WTC11 (cell line): ENCODE measurements around the gene TMTC1. TPM values are rescaled to one million over a fixed set of nuclear protein-coding genes. Genes with fewer than 3 reads are reported as not detected.

ENCODE experiments used
- ATAC-seq: fragments of 200-7000 bp; cut with Tn5 transposase; 2 replicates; pipeline ENCODE4 v1.10.0; 2021; ENCODE audit warnings: mild to moderate bottlenecking, moderate library complexity
- CTCF ChIA-PET: fragments of 300-600 bp; sonication (Branson Sonifier 250); formaldehyde crosslinking; loops from one replicate; lab custom pipeline; 2021; ENCODE audit warnings: antibody characterized with exemption; lab: Charles Lee
- POLR2A ChIA-PET: fragments of 350-600 bp; sonication (Branson Sonifier 250); formaldehyde crosslinking; loops from one replicate; lab custom pipeline; 2021; ENCODE audit warnings: antibody characterized with exemption; lab: Charles Lee
- DNase-seq: peaks from one replicate; pipeline ENCODE4 v3.0.0; 2021; ENCODE audit warnings: low spot score
- H3K27ac Mint-ChIP-seq: 2 replicates; pipeline ENCODE4 v1.8.0; 2021; ENCODE audit warnings: mixed read lengths
- H3K27me3 Mint-ChIP-seq: 2 replicates; pipeline ENCODE4 v1.8.0; 2021; ENCODE audit warnings: low read depth, mild to moderate bottlenecking, moderate library complexity, mixed read lengths
- H3K36me3 Mint-ChIP-seq: 2 replicates; pipeline ENCODE4 v1.8.0; 2021; ENCODE audit warnings: mixed read lengths
- H3K4me1 Mint-ChIP-seq: 2 replicates; pipeline ENCODE4 v1.8.0; 2022; ENCODE audit warnings: mixed read lengths
- H3K4me3 Mint-ChIP-seq: 2 replicates; pipeline ENCODE4 v1.8.0; 2021; ENCODE audit warnings: mild to moderate bottlenecking, moderate library complexity, mixed read lengths
- H3K9me3 Mint-ChIP-seq: 2 replicates; pipeline ENCODE4 v1.8.0; 2021; ENCODE audit warnings: mixed read lengths
- ATF1 ChIP-seq: sonication (generic); formaldehyde crosslinking; IDR thresholded peaks from 2 replicates; pipeline ENCODE4 v1.8.1; 2023; ENCODE audit warnings: mild to moderate bottlenecking, moderate library complexity, missing genetic modification reagents
- CBFB ChIP-seq: sonication (generic); formaldehyde crosslinking; IDR thresholded peaks from 2 replicates; pipeline ENCODE4 v1.8.1; 2022; ENCODE audit warnings: mild to moderate bottlenecking, low read depth, missing genetic modification reagents
- FOXP1 ChIP-seq: sonication (generic); formaldehyde crosslinking; IDR thresholded peaks from 2 replicates; pipeline ENCODE4 v1.8.0; 2022; ENCODE audit warnings: missing genetic modification reagents, mild to moderate bottlenecking, moderate library complexity, borderline replicate concordance
- NR1H2 ChIP-seq: sonication (generic); formaldehyde crosslinking; IDR thresholded peaks from 2 replicates; pipeline ENCODE4 v1.9.0; 2021; ENCODE audit warnings: mild to moderate bottlenecking, moderate library complexity, missing genetic modification reagents
- RORB ChIP-seq: fragments of 250-450 bp; sonication (Bioruptor Pico); IDR thresholded peaks from 2 replicates; pipeline ENCODE4 v1.9.0; 2021; ENCODE audit warnings: mild to moderate bottlenecking
- TEAD1 ChIP-seq: sonication (generic); formaldehyde crosslinking; IDR thresholded peaks from 2 replicates; pipeline ENCODE4 v1.8.0; 2022; ENCODE audit warnings: mild to moderate bottlenecking, missing genetic modification reagents
- total RNA-seq: library from RNA; stranded (reverse); gene quantifications from 3 replicates; pipeline ENCODE4 v1.2.3, GENCODE V29; 2021
- TF ChIP-seq, protein P1 (sequence below): sonication (generic); formaldehyde crosslinking; IDR thresholded peaks from 2 replicates; pipeline ENCODE4 v1.8.0; 2022; ENCODE audit warnings: mild to moderate bottlenecking, missing genetic modification reagents
- TF ChIP-seq, protein P2 (sequence below): sonication (generic); formaldehyde crosslinking; IDR thresholded peaks from 2 replicates; pipeline ENCODE4 v1.8.0; 2023; ENCODE audit warnings: missing genetic modification reagents, mild to moderate bottlenecking, borderline replicate concordance
- TF ChIP-seq, protein P3 (sequence below): sonication (generic); formaldehyde crosslinking; IDR thresholded peaks from 2 replicates; pipeline ENCODE4 v1.8.1; 2023; ENCODE audit warnings: mild to moderate bottlenecking, missing genetic modification reagents, borderline replicate concordance
- TF ChIP-seq, protein P4 (sequence below): fragments of 250-450 bp; sonication (Bioruptor Pico); IDR thresholded peaks from 2 replicates; pipeline ENCODE4 v1.9.0; 2021; ENCODE audit warnings: mild to moderate bottlenecking
- TF ChIP-seq, protein P5 (sequence below): sonication (generic); formaldehyde crosslinking; IDR thresholded peaks from 2 replicates; pipeline ENCODE4 v1.8.1; 2023; ENCODE audit warnings: mild to moderate bottlenecking, missing genetic modification reagents, moderate library complexity
- TF ChIP-seq, protein P6 (sequence below): sonication (generic); formaldehyde crosslinking; IDR thresholded peaks from 2 replicates; pipeline ENCODE4 v1.8.0; 2022; ENCODE audit warnings: mild to moderate bottlenecking, missing genetic modification reagents
- TF ChIP-seq, protein P7 (sequence below): sonication (generic); formaldehyde crosslinking; IDR thresholded peaks from 2 replicates; pipeline ENCODE4 v1.8.1; 2022; ENCODE audit warnings: low read depth, missing genetic modification reagents, borderline replicate concordance

TMTC1 gene
- total RNA-seq, 1 experiment from 2014 or later, result 17.3 TPM

DNA sequence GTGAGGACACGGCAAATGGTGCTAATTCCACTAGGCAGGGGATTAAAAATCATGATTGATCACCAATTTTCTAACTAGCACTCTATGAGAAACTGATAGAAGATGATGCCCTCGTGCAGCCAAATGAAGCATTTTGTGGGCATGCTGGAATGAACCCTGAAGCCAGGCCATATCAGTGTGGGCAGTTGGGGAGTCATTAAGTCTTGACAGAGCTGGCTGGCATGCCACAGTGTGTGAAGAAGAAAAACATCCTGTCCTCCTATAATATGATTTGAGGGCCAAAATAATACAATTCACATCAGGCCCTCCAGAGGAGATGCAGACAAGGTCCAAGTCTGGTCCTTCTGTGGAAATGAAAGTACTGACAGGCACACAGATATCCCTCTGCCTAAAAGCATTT, 107.1 kb downstream of the TMTC1 start (continued):
- TF ChIP-seq, protein P1, sequence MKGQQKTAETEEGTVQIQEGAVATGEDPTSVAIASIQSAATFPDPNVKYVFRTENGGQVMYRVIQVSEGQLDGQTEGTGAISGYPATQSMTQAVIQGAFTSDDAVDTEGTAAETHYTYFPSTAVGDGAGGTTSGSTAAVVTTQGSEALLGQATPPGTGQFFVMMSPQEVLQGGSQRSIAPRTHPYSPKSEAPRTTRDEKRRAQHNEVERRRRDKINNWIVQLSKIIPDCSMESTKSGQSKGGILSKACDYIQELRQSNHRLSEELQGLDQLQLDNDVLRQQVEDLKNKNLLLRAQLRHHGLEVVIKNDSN (CRISPR knock-in tag), result no peak
- TF ChIP-seq, protein P2, sequence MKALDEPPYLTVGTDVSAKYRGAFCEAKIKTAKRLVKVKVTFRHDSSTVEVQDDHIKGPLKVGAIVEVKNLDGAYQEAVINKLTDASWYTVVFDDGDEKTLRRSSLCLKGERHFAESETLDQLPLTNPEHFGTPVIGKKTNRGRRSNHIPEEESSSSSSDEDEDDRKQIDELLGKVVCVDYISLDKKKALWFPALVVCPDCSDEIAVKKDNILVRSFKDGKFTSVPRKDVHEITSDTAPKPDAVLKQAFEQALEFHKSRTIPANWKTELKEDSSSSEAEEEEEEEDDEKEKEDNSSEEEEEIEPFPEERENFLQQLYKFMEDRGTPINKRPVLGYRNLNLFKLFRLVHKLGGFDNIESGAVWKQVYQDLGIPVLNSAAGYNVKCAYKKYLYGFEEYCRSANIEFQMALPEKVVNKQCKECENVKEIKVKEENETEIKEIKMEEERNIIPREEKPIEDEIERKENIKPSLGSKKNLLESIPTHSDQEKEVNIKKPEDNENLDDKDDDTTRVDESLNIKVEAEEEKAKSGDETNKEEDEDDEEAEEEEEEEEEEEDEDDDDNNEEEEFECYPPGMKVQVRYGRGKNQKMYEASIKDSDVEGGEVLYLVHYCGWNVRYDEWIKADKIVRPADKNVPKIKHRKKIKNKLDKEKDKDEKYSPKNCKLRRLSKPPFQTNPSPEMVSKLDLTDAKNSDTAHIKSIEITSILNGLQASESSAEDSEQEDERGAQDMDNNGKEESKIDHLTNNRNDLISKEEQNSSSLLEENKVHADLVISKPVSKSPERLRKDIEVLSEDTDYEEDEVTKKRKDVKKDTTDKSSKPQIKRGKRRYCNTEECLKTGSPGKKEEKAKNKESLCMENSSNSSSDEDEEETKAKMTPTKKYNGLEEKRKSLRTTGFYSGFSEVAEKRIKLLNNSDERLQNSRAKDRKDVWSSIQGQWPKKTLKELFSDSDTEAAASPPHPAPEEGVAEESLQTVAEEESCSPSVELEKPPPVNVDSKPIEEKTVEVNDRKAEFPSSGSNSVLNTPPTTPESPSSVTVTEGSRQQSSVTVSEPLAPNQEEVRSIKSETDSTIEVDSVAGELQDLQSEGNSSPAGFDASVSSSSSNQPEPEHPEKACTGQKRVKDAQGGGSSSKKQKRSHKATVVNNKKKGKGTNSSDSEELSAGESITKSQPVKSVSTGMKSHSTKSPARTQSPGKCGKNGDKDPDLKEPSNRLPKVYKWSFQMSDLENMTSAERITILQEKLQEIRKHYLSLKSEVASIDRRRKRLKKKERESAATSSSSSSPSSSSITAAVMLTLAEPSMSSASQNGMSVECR (CRISPR knock-in tag), result no peak
- TF ChIP-seq CBFB (CRISPR knock-in tag) (no peak), NR1H2 (no peak), RORB (CRISPR knock-in tag) (no peak), ATF1 (CRISPR knock-in tag) (no peak)
- TF ChIP-seq, protein P3, sequence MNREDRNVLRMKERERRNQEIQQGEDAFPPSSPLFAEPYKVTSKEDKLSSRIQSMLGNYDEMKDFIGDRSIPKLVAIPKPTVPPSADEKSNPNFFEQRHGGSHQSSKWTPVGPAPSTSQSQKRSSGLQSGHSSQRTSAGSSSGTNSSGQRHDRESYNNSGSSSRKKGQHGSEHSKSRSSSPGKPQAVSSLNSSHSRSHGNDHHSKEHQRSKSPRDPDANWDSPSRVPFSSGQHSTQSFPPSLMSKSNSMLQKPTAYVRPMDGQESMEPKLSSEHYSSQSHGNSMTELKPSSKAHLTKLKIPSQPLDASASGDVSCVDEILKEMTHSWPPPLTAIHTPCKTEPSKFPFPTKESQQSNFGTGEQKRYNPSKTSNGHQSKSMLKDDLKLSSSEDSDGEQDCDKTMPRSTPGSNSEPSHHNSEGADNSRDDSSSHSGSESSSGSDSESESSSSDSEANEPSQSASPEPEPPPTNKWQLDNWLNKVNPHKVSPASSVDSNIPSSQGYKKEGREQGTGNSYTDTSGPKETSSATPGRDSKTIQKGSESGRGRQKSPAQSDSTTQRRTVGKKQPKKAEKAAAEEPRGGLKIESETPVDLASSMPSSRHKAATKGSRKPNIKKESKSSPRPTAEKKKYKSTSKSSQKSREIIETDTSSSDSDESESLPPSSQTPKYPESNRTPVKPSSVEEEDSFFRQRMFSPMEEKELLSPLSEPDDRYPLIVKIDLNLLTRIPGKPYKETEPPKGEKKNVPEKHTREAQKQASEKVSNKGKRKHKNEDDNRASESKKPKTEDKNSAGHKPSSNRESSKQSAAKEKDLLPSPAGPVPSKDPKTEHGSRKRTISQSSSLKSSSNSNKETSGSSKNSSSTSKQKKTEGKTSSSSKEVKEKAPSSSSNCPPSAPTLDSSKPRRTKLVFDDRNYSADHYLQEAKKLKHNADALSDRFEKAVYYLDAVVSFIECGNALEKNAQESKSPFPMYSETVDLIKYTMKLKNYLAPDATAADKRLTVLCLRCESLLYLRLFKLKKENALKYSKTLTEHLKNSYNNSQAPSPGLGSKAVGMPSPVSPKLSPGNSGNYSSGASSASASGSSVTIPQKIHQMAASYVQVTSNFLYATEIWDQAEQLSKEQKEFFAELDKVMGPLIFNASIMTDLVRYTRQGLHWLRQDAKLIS (CRISPR knock-in tag), result no peak

DNA sequence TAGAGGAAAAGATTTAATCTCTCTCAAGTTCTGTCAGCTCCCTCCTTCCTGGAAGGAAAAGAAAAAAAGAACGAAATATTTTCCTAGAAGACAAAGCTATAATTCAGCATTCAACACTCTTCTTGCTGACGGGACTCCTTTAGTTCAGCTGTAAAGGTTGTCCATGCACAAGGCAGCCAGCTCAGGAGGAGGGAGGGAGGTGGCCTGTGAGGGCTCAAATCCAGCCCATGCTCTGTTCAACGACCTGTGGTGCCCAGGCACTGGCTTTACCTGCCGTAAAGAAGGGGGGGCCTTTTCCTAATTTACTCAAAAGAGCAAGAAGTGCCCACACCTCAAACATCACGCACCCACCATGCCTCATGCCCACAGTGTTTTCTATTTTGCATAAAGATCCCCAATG, 109.3 kb downstream of the TMTC1 start:
- POLR2A ChIA-PET, result no interaction called here
- ATAC-seq, result no peak
- peaks cover 14% of the 10 kb centered on the region for H3K4me1 Mint-ChIP-seq

DNA sequence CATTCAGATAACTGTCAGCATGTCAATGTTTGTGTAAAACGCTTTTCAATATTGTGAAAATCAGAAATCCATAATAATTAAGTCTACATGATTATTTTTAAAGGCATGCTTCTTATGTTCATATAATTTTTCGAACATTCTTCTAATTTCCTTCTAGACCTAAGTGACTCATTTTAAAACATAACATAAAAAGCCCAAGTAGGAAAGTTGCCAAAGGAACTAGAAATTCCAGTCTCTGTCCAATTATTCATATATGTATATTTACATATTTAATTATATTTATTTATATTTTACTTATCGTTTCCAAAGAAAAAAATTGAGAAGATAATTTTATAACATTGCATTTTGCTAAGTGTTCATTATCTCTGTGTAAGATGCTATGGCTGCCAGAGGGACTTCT, 110.4 kb downstream of the TMTC1 start:
- ChIA-PET CTCF (no interaction called here), POLR2A (no interaction called here)
- no peak for DNase-seq
- Mint-ChIP-seq H3K4me3 (no peak overlapping the region), H3K4me1 (peaks cover 21% of the 10 kb centered on the region), H3K27ac (no peak overlapping the region), H3K9me3 (no peaks in the 10 kb centered on the region), H3K36me3 (no peaks in the 10 kb centered on the region), H3K27me3 (no peaks in the 10 kb centered on the region)
- ATAC-seq, result no peak
- TF ChIP-seq, protein P4, sequence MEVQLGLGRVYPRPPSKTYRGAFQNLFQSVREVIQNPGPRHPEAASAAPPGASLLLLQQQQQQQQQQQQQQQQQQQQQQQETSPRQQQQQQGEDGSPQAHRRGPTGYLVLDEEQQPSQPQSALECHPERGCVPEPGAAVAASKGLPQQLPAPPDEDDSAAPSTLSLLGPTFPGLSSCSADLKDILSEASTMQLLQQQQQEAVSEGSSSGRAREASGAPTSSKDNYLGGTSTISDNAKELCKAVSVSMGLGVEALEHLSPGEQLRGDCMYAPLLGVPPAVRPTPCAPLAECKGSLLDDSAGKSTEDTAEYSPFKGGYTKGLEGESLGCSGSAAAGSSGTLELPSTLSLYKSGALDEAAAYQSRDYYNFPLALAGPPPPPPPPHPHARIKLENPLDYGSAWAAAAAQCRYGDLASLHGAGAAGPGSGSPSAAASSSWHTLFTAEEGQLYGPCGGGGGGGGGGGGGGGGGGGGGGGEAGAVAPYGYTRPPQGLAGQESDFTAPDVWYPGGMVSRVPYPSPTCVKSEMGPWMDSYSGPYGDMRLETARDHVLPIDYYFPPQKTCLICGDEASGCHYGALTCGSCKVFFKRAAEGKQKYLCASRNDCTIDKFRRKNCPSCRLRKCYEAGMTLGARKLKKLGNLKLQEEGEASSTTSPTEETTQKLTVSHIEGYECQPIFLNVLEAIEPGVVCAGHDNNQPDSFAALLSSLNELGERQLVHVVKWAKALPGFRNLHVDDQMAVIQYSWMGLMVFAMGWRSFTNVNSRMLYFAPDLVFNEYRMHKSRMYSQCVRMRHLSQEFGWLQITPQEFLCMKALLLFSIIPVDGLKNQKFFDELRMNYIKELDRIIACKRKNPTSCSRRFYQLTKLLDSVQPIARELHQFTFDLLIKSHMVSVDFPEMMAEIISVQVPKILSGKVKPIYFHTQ (CRISPR knock-in tag), result no peak
- TF ChIP-seq FOXP1 (CRISPR knock-in tag) (no peak), TEAD1 (CRISPR knock-in tag) (no peak)
- TF ChIP-seq, protein P5, sequence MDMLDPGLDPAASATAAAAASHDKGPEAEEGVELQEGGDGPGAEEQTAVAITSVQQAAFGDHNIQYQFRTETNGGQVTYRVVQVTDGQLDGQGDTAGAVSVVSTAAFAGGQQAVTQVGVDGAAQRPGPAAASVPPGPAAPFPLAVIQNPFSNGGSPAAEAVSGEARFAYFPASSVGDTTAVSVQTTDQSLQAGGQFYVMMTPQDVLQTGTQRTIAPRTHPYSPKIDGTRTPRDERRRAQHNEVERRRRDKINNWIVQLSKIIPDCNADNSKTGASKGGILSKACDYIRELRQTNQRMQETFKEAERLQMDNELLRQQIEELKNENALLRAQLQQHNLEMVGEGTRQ (CRISPR knock-in tag), result no peak
- TF ChIP-seq, protein P6, sequence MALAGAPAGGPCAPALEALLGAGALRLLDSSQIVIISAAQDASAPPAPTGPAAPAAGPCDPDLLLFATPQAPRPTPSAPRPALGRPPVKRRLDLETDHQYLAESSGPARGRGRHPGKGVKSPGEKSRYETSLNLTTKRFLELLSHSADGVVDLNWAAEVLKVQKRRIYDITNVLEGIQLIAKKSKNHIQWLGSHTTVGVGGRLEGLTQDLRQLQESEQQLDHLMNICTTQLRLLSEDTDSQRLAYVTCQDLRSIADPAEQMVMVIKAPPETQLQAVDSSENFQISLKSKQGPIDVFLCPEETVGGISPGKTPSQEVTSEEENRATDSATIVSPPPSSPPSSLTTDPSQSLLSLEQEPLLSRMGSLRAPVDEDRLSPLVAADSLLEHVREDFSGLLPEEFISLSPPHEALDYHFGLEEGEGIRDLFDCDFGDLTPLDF, result no peak

More for the DNA sequence above, 109.3 kb downstream of the TMTC1 start:
- H3K4me3 Mint-ChIP-seq, result no peak overlapping the region
- DNase-seq, result no peak
- no peaks in the 10 kb centered on the region for H3K36me3 Mint-ChIP-seq
- H3K27me3 Mint-ChIP-seq, result no peaks in the 10 kb centered on the region
- CTCF ChIA-PET, result interaction anchor here (0.6 to 1.1 kb wide), 2 partner anchors 17 to 227 kb away, joined by 3 read pairs; no protein-coding TSS in a partner anchor
- H3K9me3 Mint-ChIP-seq, result no peaks in the 10 kb centered on the region
- TF ChIP-seq, protein P7, sequence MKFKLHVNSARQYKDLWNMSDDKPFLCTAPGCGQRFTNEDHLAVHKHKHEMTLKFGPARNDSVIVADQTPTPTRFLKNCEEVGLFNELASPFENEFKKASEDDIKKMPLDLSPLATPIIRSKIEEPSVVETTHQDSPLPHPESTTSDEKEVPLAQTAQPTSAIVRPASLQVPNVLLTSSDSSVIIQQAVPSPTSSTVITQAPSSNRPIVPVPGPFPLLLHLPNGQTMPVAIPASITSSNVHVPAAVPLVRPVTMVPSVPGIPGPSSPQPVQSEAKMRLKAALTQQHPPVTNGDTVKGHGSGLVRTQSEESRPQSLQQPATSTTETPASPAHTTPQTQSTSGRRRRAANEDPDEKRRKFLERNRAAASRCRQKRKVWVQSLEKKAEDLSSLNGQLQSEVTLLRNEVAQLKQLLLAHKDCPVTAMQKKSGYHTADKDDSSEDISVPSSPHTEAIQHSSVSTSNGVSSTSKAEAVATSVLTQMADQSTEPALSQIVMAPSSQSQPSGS (CRISPR knock-in tag), result no peak
- H3K27ac Mint-ChIP-seq, result no peak overlapping the region
